Keratinocyte (primary cell): ENCODE measurements around the gene ZNF292.

Source experiments
- CTCF ChIP-seq, 3 experiments: IDR thresholded peaks in 1 of 3; conservative IDR thresholded peaks in 1 of 3; optimal IDR thresholded peaks in 1 of 3; 2 replicates in 2 of 3; 3 replicates in 1 of 3; pipeline versions ENCODE3 to v1.5.1; 2011; ENCODE audit warnings: low read length in 3 of 3, mild to moderate bottlenecking in 3 of 3, moderate library complexity in 2 of 3, control low read depth in 1 of 3, inconsistent platforms in 1 of 3; ENCODE audit not compliant: insufficient read depth in 2 of 3; ENCODE audit errors: extremely low read depth in 1 of 3
- EZH2 ChIP-seq: IDR thresholded peaks from one replicate; pipeline ENCODE4 v1.6.1; 2012; ENCODE audit warnings: inconsistent platforms, mild to moderate bottlenecking, low read length, moderate library complexity

DNA sequence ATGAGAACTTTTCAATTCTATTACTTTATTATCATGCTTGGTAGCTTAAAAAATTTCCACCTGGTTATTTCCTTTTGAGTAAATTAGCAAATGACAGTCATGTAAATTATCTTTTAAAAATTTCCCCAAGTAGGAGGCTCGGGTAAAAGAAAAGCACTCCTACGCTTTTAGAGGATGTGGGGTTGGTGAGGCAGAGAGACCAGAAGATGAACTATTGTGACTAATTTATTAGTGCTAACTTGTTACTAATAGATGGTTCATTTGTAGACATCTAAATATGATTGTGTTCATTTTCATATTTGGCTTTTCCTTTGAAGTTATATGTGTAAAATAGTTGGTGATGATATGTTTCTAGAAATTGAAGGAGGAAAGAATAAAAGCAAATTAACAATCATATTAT is 27.0 kb downstream of the ZNF292 start:
- TF ChIP-seq CTCF (optimal IDR thresholded peaks at IDR 0.05 in 1 of 3, IDR thresholded peaks at IDR 0.05 in 1 of 3, conservative IDR thresholded peaks at IDR 0.05 in 1 of 3; ENCODE audit: extremely low read depth in 1 of 3, insufficient read depth in 2 of 3, low read length in 3 of 3): no peak
- no peak for TF ChIP-seq EZH2
